ENCODE measurements around the gene CD74. TPM values are rescaled to one million over a fixed set of nuclear protein-coding genes. Genes with fewer than 3 reads are reported as not detected.

The CD74 gene
- total and polyA plus RNA-seq, 4 experiments from 2014 or later, result 178 to 703 (median 238) TPM

DNA sequence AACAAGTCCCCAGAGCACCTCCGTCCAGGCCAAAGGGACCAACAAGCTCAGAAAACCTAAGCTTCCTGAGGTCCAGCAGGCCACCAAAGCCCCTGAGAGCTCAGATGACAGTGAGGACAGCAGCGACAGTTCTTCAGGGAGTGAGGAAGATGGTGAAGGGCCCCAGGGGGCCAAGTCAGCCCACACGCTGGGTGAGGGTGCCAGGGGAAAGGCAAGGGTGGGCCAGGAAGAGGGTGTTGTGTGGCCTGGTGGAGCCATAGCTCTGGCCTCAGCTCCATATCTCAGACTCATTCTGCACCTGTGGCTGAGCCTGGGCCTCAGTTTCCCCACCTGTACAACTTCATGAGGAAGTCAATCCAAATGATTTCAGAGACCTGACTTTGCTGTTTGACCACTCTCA, 20.7 kb downstream of the CD74 start:
- no peak overlapping the region for H3K4me3 Mint-ChIP-seq
- H3K27ac Mint-ChIP-seq, result peak overlapping the region in 1 of 7 donors; percentile 68
- H3K27me3 Mint-ChIP-seq, result no peaks in the 10 kb centered on the region
- no peak for DNase-seq
- peaks cover 0 to 1% (median 0%) of the 10 kb centered on the region in 4 donors for H3K4me1 Mint-ChIP-seq
- peaks cover 28 to 88% of the 10 kb centered on the region in 2 donors for H3K36me3 Mint-ChIP-seq
- intact Hi-C loops (cut with micrococcal nuclease), result no loop called here
- H3K27me3 ChIP-seq (ENCODE audit: insufficient read depth, low read length), result no peaks in the 10 kb centered on the region
- H3K4me3 ChIP-seq (ENCODE audit: low read length in 2 of 2), result no peak overlapping the region
- H3K9me3 ChIP-seq (ENCODE audit: control insufficient read depth in 1 of 2, low read length in 2 of 2), result no peaks in the 10 kb centered on the region
- H3K4me1 ChIP-seq (ENCODE audit: insufficient read depth, low read length), result no peaks in the 10 kb centered on the region
- no peak overlapping the region for H3K27ac ChIP-seq (ENCODE audit: low read depth, low read length)
- peaks cover 83% of the 10 kb centered on the region for H3K36me3 ChIP-seq (ENCODE audit: insufficient read depth, low read length)
- ChIA-PET POLR2A (ENCODE audit: partially characterized antibody) (interaction anchor here (0.5 kb wide), 1 partner anchor 54 kb away, joined by 3 read pairs; no protein-coding TSS in a partner anchor), CTCF (ENCODE audit: partially characterized antibody) (no interaction called here)
- H3K9me3 Mint-ChIP-seq, result no peaks in the 10 kb centered on the region

DNA sequence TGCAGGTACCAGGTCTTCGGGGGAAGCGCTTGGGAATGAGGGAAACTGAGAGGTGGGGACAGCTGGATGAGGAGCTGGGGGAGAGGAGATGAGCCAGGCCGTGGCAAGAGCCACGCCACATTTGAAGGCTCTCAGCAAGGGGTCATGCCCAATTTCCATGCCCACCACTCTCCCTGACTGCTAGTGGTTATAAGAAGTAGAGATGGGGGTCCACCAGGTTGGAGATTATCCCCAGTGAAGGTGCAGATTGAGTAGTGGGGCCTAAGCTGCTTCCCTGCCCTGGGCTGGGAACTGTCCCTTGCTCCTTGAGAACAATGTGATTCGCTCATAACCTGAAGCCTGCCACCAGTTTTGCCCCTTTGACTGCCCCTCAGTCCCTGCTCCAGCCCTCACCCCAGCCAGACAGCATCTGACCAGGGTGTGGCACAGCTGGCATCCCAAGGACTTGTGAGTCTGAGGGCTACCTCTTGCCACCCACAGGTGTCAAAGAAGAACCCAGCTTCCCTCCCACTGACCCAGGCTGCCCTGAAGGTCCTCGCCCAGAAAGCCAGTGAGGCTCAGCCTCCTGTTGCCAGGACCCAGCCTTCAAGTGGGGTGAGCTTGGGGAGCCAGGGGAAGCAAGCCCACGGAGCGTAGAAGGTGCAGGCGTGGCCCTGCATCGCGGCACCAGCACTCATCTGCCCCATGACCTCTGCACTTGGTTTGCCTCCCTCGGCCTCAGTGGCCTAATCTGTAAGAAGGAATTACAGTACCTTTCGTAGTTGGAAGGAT, 21.5 kb downstream of the CD74 start:
- ChIA-PET CTCF (ENCODE audit: partially characterized antibody) (no interaction called here), POLR2A (ENCODE audit: partially characterized antibody) (interaction anchor here (0.5 kb wide), 1 partner anchor 54 kb away, joined by 3 read pairs; no protein-coding TSS in a partner anchor)
- H3K36me3 Mint-ChIP-seq, result peaks cover 24 to 90% of the 10 kb centered on the region in 2 donors

DNA sequence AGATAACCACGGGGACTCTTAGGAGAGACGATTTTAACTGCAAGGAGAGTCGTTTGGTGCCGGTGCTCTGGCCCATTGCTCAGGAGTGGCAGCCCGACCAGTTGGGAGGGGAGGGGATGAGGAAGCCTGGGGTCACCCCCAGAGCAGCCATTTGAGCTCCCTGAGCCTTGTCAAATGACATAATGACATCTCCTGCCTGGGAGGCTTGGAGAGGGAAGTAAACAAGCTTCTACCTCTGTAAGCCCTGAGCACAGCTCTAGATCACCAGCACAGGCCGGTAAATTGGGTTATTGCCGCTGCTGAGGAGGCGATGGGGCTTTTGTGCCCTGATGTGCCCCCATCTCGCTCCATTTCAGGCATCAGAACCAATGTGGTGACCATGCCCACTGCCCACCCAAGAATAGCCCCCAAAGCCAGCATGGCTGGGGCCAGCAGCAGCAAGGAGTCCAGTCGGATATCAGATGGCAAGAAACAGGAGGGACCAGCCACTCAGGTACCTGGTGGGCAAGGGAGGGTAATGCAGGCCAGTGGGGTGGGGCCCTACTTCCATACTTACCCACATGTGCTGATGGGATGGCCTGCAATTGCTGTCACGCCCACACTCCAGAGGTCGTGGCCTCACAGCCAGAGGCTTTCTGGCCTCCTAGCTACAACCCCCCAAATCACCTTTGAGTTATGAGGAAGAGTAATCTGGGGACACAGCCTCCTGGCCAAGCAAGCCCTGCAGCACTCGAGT, 23.0 kb downstream of the CD74 start:
- H3K4me3 ChIP-seq (ENCODE audit: low read length in 2 of 2), result no peak overlapping the region
- H3K27ac ChIP-seq (ENCODE audit: low read depth, low read length), result no peak overlapping the region
- Mint-ChIP-seq H3K4me1 (peaks cover 0 to 2% (median 0%) of the 10 kb centered on the region in 4 donors), H3K36me3 (peaks cover 13 to 93% of the 10 kb centered on the region in 2 donors), H3K9me3 (no peaks in the 10 kb centered on the region), H3K4me3 (no peak overlapping the region), H3K27me3 (no peaks in the 10 kb centered on the region), H3K27ac (peak overlapping the region in 2 of 7 donors; percentile 15 to 36)
- DNase-seq, result no peak
- CTCF ChIA-PET (ENCODE audit: partially characterized antibody), result no interaction called here
- intact Hi-C loops (cut with micrococcal nuclease), result no loop called here
- POLR2A ChIA-PET (ENCODE audit: partially characterized antibody), result no interaction called here
- no peaks in the 10 kb centered on the region for H3K9me3 ChIP-seq (ENCODE audit: control insufficient read depth in 1 of 2, low read length in 2 of 2)
- H3K36me3 ChIP-seq (ENCODE audit: insufficient read depth, low read length), result peaks cover 92% of the 10 kb centered on the region
- H3K4me1 ChIP-seq (ENCODE audit: insufficient read depth, low read length), result no peaks in the 10 kb centered on the region
- no peaks in the 10 kb centered on the region for H3K27me3 ChIP-seq (ENCODE audit: insufficient read depth, low read length)

More for the DNA sequence above, 21.5 kb downstream of the CD74 start:
- peaks cover 89% of the 10 kb centered on the region for H3K36me3 ChIP-seq (ENCODE audit: insufficient read depth, low read length)
- no peaks in the 10 kb centered on the region for H3K4me1 ChIP-seq (ENCODE audit: insufficient read depth, low read length)
- H3K27me3 ChIP-seq (ENCODE audit: insufficient read depth, low read length), result no peaks in the 10 kb centered on the region
- H3K27ac Mint-ChIP-seq, result peak overlapping the region in 4 of 7 donors; percentile 6 to 68 (median 30)
- H3K27me3 Mint-ChIP-seq, result no peaks in the 10 kb centered on the region
- no peak overlapping the region for H3K4me3 ChIP-seq (ENCODE audit: low read length in 2 of 2)
- no peak for DNase-seq
- no peak overlapping the region for H3K27ac ChIP-seq (ENCODE audit: low read depth, low read length)
- intact Hi-C loops (cut with micrococcal nuclease), result no loop called here
- H3K4me3 Mint-ChIP-seq, result no peak overlapping the region
- H3K9me3 ChIP-seq (ENCODE audit: control insufficient read depth in 1 of 2, low read length in 2 of 2), result no peaks in the 10 kb centered on the region
- peaks cover 0 to 2% (median 0%) of the 10 kb centered on the region in 4 donors for H3K4me1 Mint-ChIP-seq
- H3K9me3 Mint-ChIP-seq, result no peaks in the 10 kb centered on the region

DNA sequence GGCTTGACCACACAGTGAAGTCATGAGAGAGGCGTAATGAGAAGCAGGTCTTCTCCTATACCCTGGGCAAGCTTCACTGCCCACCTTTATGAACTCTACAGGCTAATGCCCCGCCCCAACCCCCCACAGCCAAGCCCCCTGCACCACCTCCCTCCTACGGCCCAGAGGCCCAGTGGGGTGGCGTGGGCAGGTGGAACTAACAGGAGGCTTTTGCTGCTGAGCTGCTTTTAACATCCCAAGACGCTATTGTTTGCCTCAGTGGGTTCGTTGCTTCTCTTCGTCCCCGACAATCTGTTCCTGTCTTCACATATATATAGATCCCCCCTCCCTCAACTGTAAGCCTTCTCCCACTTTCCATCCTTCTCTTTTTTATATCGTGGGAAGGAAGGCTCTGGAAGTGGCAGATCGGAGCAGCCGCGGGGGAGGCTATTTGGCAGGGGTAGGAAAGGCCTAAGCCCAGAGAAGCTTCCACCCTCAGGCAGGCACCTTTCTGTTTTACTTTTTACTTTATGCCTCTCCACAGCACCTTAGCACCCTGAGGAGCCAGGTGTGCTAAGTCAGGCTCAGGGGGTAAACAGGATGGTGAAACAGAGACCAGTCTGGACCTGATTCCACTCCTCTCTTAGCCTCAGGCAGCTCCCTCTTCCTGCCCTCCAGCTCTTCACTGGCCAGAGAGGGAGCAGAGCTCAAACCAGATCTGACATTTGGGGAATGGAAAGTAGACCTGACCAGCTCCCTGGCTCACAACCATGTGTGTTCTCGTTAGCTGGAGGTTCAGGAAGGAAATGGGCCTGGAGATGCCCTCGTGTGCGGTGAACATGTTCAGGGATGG, 26.5 kb downstream of the CD74 start:
- Histone ChIP-seq H3K36me3 (ENCODE audit: insufficient read depth, low read length) (peaks cover 94% of the 10 kb centered on the region), H3K4me1 (ENCODE audit: insufficient read depth, low read length) (no peaks in the 10 kb centered on the region), H3K27me3 (ENCODE audit: insufficient read depth, low read length) (no peaks in the 10 kb centered on the region), H3K9me3 (ENCODE audit: control insufficient read depth in 1 of 2, low read length in 2 of 2) (no peaks in the 10 kb centered on the region), H3K4me3 (ENCODE audit: low read length in 2 of 2) (no peak overlapping the region), H3K27ac (ENCODE audit: low read depth, low read length) (no peak overlapping the region)
- ChIA-PET CTCF (ENCODE audit: partially characterized antibody) (interaction anchor here (1.1 kb wide), 1 partner anchor 35 kb away, joined by 4 read pairs; no protein-coding TSS in a partner anchor), POLR2A (ENCODE audit: partially characterized antibody) (no interaction called here)
- DNase-seq, result no peak
- Mint-ChIP-seq H3K9me3 (no peaks in the 10 kb centered on the region), H3K4me1 (peaks cover 0 to 2% (median 0%) of the 10 kb centered on the region in 4 donors), H3K4me3 (no peak overlapping the region), H3K27ac (peak overlapping the region in 3 of 7 donors; percentile 13 to 43 (median 42)), H3K36me3 (peaks cover 22 to 95% of the 10 kb centered on the region in 2 donors), H3K27me3 (no peaks in the 10 kb centered on the region)
- intact Hi-C loops (cut with micrococcal nuclease), result no loop called here

DNA sequence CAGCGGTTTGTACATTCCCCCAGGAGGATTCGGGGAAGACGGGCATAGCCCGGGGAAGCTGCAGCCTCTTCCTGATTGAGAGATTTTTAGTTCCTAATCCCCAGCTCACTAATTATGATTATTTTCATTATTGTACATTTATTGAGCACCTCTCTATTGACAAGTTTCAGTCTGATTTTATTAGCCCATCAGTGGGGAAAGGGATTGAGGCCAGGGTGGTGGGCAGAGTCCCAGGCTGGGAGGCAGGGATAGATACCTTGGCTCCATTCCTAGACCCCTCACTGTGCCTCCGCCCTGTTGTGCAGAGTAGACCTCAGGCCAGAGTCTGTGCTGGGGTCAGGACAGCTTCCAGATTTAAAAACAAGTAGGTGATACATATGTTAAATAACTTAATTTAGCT, 28.0 kb downstream of the CD74 start:
- H3K4me3 ChIP-seq (ENCODE audit: low read length in 2 of 2), result no peak overlapping the region
- no peaks in the 10 kb centered on the region for H3K9me3 Mint-ChIP-seq
- ChIA-PET CTCF (ENCODE audit: partially characterized antibody) (no interaction called here), POLR2A (ENCODE audit: partially characterized antibody) (no interaction called here)
- no peaks in the 10 kb centered on the region for H3K27me3 Mint-ChIP-seq
- intact Hi-C loops (cut with micrococcal nuclease), result no loop called here
- DNase-seq, result no peak
- no peak overlapping the region for H3K27ac ChIP-seq (ENCODE audit: low read depth, low read length)
- no peak overlapping the region for H3K4me3 Mint-ChIP-seq
- H3K9me3 ChIP-seq (ENCODE audit: control insufficient read depth in 1 of 2, low read length in 2 of 2), result no peaks in the 10 kb centered on the region
- H3K36me3 ChIP-seq (ENCODE audit: insufficient read depth, low read length), result peaks cover 96% of the 10 kb centered on the region
- peak overlapping the region in 3 of 7 donors; percentile 22 to 80 (median 37) for H3K27ac Mint-ChIP-seq
- no peaks in the 10 kb centered on the region for H3K4me1 ChIP-seq (ENCODE audit: insufficient read depth, low read length)
- H3K27me3 ChIP-seq (ENCODE audit: insufficient read depth, low read length), result no peaks in the 10 kb centered on the region
- H3K4me1 Mint-ChIP-seq, result peaks cover 0 to 2% (median 0%) of the 10 kb centered on the region in 4 donors
- peaks cover 36 to 92% of the 10 kb centered on the region in 2 donors for H3K36me3 Mint-ChIP-seq

DNA sequence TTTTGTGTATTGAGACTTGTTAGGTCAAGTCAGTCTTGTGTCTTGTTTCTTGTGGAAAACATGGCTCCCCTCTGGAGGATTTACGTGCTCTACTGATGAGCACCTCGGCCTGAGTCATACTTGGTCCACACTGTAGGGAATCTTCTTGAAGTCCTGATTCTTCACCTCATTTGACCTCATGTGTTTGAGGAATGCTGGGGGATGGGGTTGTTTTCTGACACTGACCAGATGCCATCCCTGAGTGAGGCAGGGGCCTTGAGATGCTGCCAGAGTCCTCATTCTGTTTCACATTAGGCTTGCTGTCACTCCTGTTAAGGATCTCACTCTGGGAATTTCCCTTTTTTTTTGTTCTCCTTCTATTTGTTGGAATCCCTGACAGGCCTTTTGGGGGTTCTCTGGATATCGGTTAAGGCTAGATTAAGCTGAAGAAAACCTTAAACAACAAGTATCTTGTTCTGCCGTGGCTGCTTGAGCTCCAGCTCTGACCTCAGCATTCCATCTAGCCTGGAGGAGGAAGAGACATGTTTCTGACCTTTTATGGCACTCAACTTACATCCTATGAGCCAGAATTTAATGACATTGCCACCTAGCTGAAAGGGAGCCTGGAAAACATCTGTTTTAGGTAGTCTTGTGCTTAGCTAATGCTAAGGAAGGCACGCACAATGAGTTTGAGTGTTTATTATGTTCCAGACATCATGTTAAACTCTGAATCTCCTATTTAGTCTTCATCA, 34.6 kb downstream of the CD74 start:
- no peak overlapping the region for H3K27ac ChIP-seq (ENCODE audit: low read depth, low read length)
- POLR2A ChIA-PET (ENCODE audit: partially characterized antibody), result interaction anchor here (1.3 kb wide), 1 partner anchor 33 kb away, joined by 3 read pairs; no protein-coding TSS in a partner anchor

More for the DNA sequence above, 34.6 kb downstream of the CD74 start:
- H3K4me3 Mint-ChIP-seq, result no peak overlapping the region
- Histone ChIP-seq H3K27me3 (ENCODE audit: insufficient read depth, low read length) (no peaks in the 10 kb centered on the region), H3K4me3 (ENCODE audit: low read length in 2 of 2) (no peak overlapping the region), H3K36me3 (ENCODE audit: insufficient read depth, low read length) (peaks cover 97% of the 10 kb centered on the region), H3K9me3 (ENCODE audit: control insufficient read depth in 1 of 2, low read length in 2 of 2) (no peaks in the 10 kb centered on the region), H3K4me1 (ENCODE audit: insufficient read depth, low read length) (no peaks in the 10 kb centered on the region)
- no peaks in the 10 kb centered on the region for H3K9me3 Mint-ChIP-seq
- intact Hi-C loops (cut with micrococcal nuclease), result no loop called here
- H3K27ac Mint-ChIP-seq, result peak overlapping the region in 4 of 7 donors; percentile 72 to 86 (median 77)
- no peak for DNase-seq
- no peaks in the 10 kb centered on the region for H3K27me3 Mint-ChIP-seq
- peaks cover 2 to 16% (median 10%) of the 10 kb centered on the region in 4 donors for H3K4me1 Mint-ChIP-seq
- peaks cover 59 to 86% of the 10 kb centered on the region in 2 donors for H3K36me3 Mint-ChIP-seq
- CTCF ChIA-PET (ENCODE audit: partially characterized antibody), result interaction anchor here (0.8 kb wide), 1 partner anchor 58 kb away, joined by 3 read pairs; no protein-coding TSS in a partner anchor

Measured in CD4-positive, alpha-beta memory T cell (primary cell).